ENCODE results near the gene PHLDB1.
"Not testable (repeated sequence)": the region's sequence is repeated elsewhere in the genome, so short reads cannot be mapped to it uniquely, and the experiment has no call there.

Gene PHLDB1

GRCh38 chr11:118607401-118608359 is at the start of gene PHLDB1:
Gene PHLDB1 (plus strand): TSS chr11:118607615. CDS start chr11:118613837, 6,222 bp downstream.
- DNase-seq: peak; percentile 13

- no peak for DNase-seq
Observed at GRCh38 chr11:118560806-118561205, 46.6 kb upstream of the PHLDB1 start.

GRCh38 chr11:118565051-118565450 is 42.4 kb upstream of the PHLDB1 start:
- no peak for DNase-seq

GRCh38 chr11:118569670-118570069 is 37.7 kb upstream of the PHLDB1 start:
- DNase-seq: no peak

- DNase-seq: no peak
Observed at GRCh38 chr11:118570787-118571186, 36.6 kb upstream of the PHLDB1 start.

GRCh38 chr11:118571701-118572060 is 35.7 kb upstream of the PHLDB1 start:
- DNase-seq: not testable (repeated sequence)

GRCh38 chr11:118572061-118572980 is 35.1 kb upstream of the PHLDB1 start, which contains the start of gene ARCN1:
Gene ARCN1 (plus strand): TSS chr11:118572409. CDS start chr11:118572548, 139 bp downstream.
- peak; percentile 86 for DNase-seq

- DNase-seq: peak; percentile 38
Observed at GRCh38 chr11:118572981-118573550, 34.3 kb upstream of the PHLDB1 start.

- no peak for DNase-seq
Observed at GRCh38 chr11:118574636-118575035, 32.8 kb upstream of the PHLDB1 start.

GRCh38 chr11:118577995-118578394 is 29.4 kb upstream of the PHLDB1 start:
- not testable (repeated sequence) for DNase-seq

- DNase-seq: no peak
Observed at GRCh38 chr11:118581057-118581456, 26.4 kb upstream of the PHLDB1 start.

- no peak for DNase-seq
Observed at GRCh38 chr11:118587952-118588351, 19.5 kb upstream of the PHLDB1 start.

GRCh38 chr11:118592616-118593367 is 14.6 kb upstream of the PHLDB1 start:
- no peak for DNase-seq

GRCh38 chr11:118594984-118595383 is 12.4 kb upstream of the PHLDB1 start:
- DNase-seq: not testable (repeated sequence)

- no peak for DNase-seq
Observed at GRCh38 chr11:118596224-118597146, 10.9 kb upstream of the PHLDB1 start.

GRCh38 chr11:118597556-118597955 is 9.9 kb upstream of the PHLDB1 start:
- no peak for DNase-seq

- no peak for DNase-seq
Observed at GRCh38 chr11:118602331-118602730, 5.1 kb upstream of the PHLDB1 start.

GRCh38 chr11:118603709-118604108 is 3.7 kb upstream of the PHLDB1 start:
- not testable (repeated sequence) for DNase-seq

- DNase-seq: no peak
Observed at GRCh38 chr11:118604566-118604965, 2.8 kb upstream of the PHLDB1 start.

- DNase-seq: no peak
Observed at GRCh38 chr11:118605116-118605867, 2.1 kb upstream of the PHLDB1 start.
